Mesangial cell (primary cell): ENCODE data around the gene TSPY4. TPM values are rescaled to one million over a fixed set of nuclear protein-coding genes. Genes with fewer than 3 reads are reported as not detected.

Source experiments
- total RNA-seq: library from RNA; depleted of rRNA; stranded (reverse); fragments of >200 nt; gene quantifications from 2 replicates; pipeline ENCODE4 v1.2.3, GENCODE V29; 2015

Gene TSPY4, protein sequence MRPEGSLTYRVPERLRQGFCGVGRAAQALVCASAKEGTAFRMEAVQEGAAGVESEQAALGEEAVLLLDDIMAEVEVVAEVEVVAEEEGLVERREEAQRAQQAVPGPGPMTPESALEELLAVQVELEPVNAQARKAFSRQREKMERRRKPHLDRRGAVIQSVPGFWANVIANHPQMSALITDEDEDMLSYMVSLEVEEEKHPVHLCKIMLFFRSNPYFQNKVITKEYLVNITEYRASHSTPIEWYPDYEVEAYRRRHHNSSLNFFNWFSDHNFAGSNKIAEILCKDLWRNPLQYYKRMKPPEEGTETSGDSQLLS
- not detected in 2 replicates for total RNA-seq

DNA sequence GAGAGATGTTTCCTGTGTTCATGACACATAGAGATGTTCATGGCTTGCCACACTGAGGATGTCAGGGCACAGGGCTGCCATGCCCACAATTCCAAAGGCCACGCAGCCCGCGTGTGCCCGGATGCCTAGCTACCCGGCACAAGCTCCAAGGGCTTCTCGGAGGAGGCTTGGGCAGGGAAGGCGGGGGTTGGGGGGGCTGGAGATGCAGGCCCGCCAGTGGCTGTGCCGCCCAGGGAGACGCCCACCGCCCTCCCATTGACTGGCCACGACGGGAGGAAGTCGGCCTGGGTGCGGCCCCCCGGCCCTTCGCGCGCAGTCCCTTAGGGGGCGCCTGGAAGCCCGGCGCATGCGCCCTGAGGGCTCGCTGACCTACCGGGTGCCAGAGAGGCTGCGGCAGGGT lies at the start of gene TSPY4:
TSS of gene TSPY4 (plus strand) at position 301 of the 400 bp plus-strand sequence. CDS start at position 347, 46 bp downstream.

DNA sequence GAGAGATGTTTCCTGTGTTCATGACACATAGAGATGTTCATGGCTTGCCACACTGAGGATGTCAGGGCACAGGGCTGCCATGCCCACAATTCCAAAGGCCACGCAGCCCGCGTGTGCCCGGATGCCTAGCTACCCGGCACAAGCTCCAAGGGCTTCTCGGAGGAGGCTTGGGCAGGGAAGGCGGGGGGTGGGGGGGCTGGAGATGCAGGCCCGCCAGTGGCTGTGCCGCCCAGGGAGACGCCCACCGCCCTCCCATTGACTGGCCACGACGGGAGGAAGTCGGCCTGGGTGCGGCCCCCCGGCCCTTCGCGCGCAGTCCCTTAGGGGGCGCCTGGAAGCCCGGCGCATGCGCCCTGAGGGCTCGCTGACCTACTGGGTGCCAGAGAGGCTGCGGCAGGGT lies 20.2 kb downstream of the TSPY4 start, which contains the start of gene TSPY8:
TSS of gene TSPY8 (plus strand) at position 301 of the 400 bp plus-strand sequence. CDS start at position 347, 46 bp downstream.

Other genes with a start within 250 kb of the TSPY4 start
- not detected in 2 replicates for gene TSPY8, start 20.3 kb downstream of the TSPY4 start, total RNA-seq
- not detected in 2 replicates for gene TSPY3, start 61.0 kb downstream of the TSPY4 start, total RNA-seq
- not detected in 2 replicates for gene TSPY1, start 129.5 kb downstream of the TSPY4 start, total RNA-seq
- gene TSPY9, start 149.8 kb downstream of the TSPY4 start, total RNA-seq = not detected in 2 replicates
- not detected in 2 replicates for gene TSPY10, start 190.4 kb downstream of the TSPY4 start, total RNA-seq